SK-N-SH (cell line): Measurements from ENCODE around the gene SIN3A. TPM values are rescaled to one million over a fixed set of nuclear protein-coding genes. Genes with fewer than 3 reads are reported as not detected.

Source experiments
- CTCF ChIA-PET: fragments of 300-600, 350-600 bp; formaldehyde crosslinking; extraction: SDS; loops from one replicate; lab custom pipeline; 2021; lab: Yijun Ruan, JAX
- POLR2A ChIA-PET: fragments of 350-600 bp; sonication (Branson Sonifier 250); formaldehyde crosslinking; extraction: SDS; loops from one replicate; lab custom pipeline; 2020; ENCODE audit warnings: antibody characterized with exemption, inconsistent platforms; lab: Yijun Ruan, JAX
- DNase-seq: peaks from one replicate; pipeline ENCODE4 v3.0.0; 2012
- H2AFZ ChIP-seq: fragments of 200-600 bp; sonication (generic); 2 replicates; pipeline ENCODE4 v1.8.1; 2016; ENCODE audit warnings: antibody characterized with exemption, mild to moderate bottlenecking, low read depth
- H3F3A ChIP-seq: fragments of 200-600 bp; sonication (generic); replicated peaks from 2 replicates; pipeline ENCODE3; 2016; ENCODE audit warnings: antibody characterized with exemption, mild to moderate bottlenecking; ENCODE audit not compliant: insufficient read depth
- H3K27ac ChIP-seq, 2 experiments: fragments of 200-500 bp in 1 of 2; fragments of 200-600 bp in 1 of 2; sonication (Bioruptor generic) in 1 of 2; sonication (generic), shearing (Covaris generic) in 1 of 2; 2 replicates each; pipeline versions ENCODE4 v1.5.1 to v1.6.1; 2014 to 2016; ENCODE audit warnings: low read depth in 2 of 2, inconsistent platforms in 1 of 2, low read length in 1 of 2, mild to moderate bottlenecking in 1 of 2, mixed read lengths in 1 of 2
- H3K27me3 ChIP-seq: fragments of 200-600 bp; sonication (generic), shearing (Covaris generic); 2 replicates; pipeline ENCODE4 v1.6.1; 2016; ENCODE audit warnings: mixed run types; ENCODE audit not compliant: insufficient read depth
- H3K36me3 ChIP-seq, 2 experiments: fragments of 200-500 bp in 1 of 2; fragments of 200-600 bp in 1 of 2; sonication (Bioruptor generic) in 1 of 2; sonication (generic) in 1 of 2; replicated peaks in 1 of 2; 2 replicates each; pipeline versions ENCODE3 to v1.5.1; 2014 to 2016; ENCODE audit warnings: low read length in 1 of 2, mild to moderate bottlenecking in 1 of 2; ENCODE audit not compliant: insufficient read depth in 2 of 2, control insufficient read depth in 1 of 2
- H3K4me1 ChIP-seq, 2 experiments: fragments of 200-500 bp in 1 of 2; fragments of 200-600 bp in 1 of 2; sonication (Bioruptor generic) in 1 of 2; sonication (generic), shearing (Covaris generic) in 1 of 2; 2 replicates each; pipeline versions ENCODE4 v1.5.1 to v1.6.1; 2014 to 2016; ENCODE audit warnings: low read depth in 1 of 2, low read length in 1 of 2, mixed run types in 1 of 2; ENCODE audit not compliant: insufficient read depth in 2 of 2, control insufficient read depth in 1 of 2
- H3K4me2 ChIP-seq: fragments of 200-600 bp; sonication (generic), shearing (Covaris generic); 2 replicates; pipeline ENCODE4 v1.6.1; 2017; ENCODE audit warnings: mixed run types
- H3K4me3 ChIP-seq, 2 experiments: fragments of 200-500 bp in 1 of 2; fragments of 200-600 bp in 1 of 2; sonication (Bioruptor generic) in 1 of 2; sonication (generic), shearing (Covaris generic) in 1 of 2; 2 replicates each; pipeline versions ENCODE4 v1.5.1 to v1.8.1; 2014 to 2016; ENCODE audit warnings: low read depth in 2 of 2, inconsistent platforms in 1 of 2, low read length in 1 of 2, mild to moderate bottlenecking in 1 of 2, mixed read lengths in 1 of 2, moderate library complexity in 1 of 2
- H3K79me2 ChIP-seq: fragments of 200-600 bp; sonication (generic); 2 replicates; pipeline ENCODE4 v1.8.1; 2017; ENCODE audit warnings: mild to moderate bottlenecking; ENCODE audit not compliant: insufficient read depth
- H3K9ac ChIP-seq: fragments of 200-600 bp; sonication (generic); 2 replicates; pipeline ENCODE4 v1.6.1; 2017; ENCODE audit warnings: mixed run types
- H3K9me2 ChIP-seq: fragments of 200-600 bp; sonication (generic); 2 replicates; pipeline ENCODE4 v1.6.1; 2017; ENCODE audit warnings: mixed run types
- H3K9me3 ChIP-seq: fragments of 200-600 bp; sonication (generic); 2 replicates; pipeline ENCODE4 v1.6.1; 2017; ENCODE audit warnings: mixed run types, mild to moderate bottlenecking, moderate library complexity
- H4K20me1 ChIP-seq: fragments of 200-600 bp; sonication (generic); 2 replicates; pipeline ENCODE4 v1.6.1; 2017; ENCODE audit warnings: mild to moderate bottlenecking, mixed run types; ENCODE audit not compliant: insufficient read depth
- CHD2 ChIP-seq: fragments of 150-350 bp; IDR thresholded peaks from 2 replicates; pipeline ENCODE4 v1.6.1; 2018; ENCODE audit warnings: low read length; ENCODE audit not compliant: partially characterized antibody
- EP300 ChIP-seq, 2 experiments: IDR thresholded peaks; 2 replicates each; pipeline versions ENCODE4 v1.4.0 to v1.6.1; 2012; ENCODE audit warnings: borderline replicate concordance in 1 of 2, low read depth in 1 of 2, low read length in 1 of 2
- GABPA ChIP-seq: IDR thresholded peaks from 2 replicates; pipeline ENCODE4 v1.4.0; 2012; ENCODE audit warnings: low read depth, mild to moderate bottlenecking
- IRF3 ChIP-seq: fragments of 150-350 bp; IDR thresholded peaks from 2 replicates; pipeline ENCODE4 v1.6.1; 2016; ENCODE audit warnings: mild to moderate bottlenecking, low read depth, low read length
- JUND ChIP-seq: IDR thresholded peaks from 2 replicates; pipeline ENCODE4 v1.4.0; 2012
- MAX ChIP-seq: IDR thresholded peaks from 2 replicates; pipeline ENCODE4 v1.4.0; 2012; ENCODE audit warnings: low read depth
- NFIC ChIP-seq: IDR thresholded peaks from 2 replicates; pipeline ENCODE4 v1.4.0; 2012; ENCODE audit warnings: borderline replicate concordance
- POLR2AphosphoS5 ChIP-seq: IDR thresholded peaks from 2 replicates; pipeline ENCODE4 v1.6.1; 2012; ENCODE audit warnings: low read depth, low read length
- RCOR1 ChIP-seq: fragments of 150-350 bp; IDR thresholded peaks from 2 replicates; pipeline ENCODE4 v1.6.1; 2017; ENCODE audit warnings: antibody characterized with exemption, low read length
- TAF1 ChIP-seq: IDR thresholded peaks from 2 replicates; pipeline ENCODE4 v1.6.1; 2012; ENCODE audit warnings: low read depth, mild to moderate bottlenecking, low read length, moderate library complexity, borderline replicate concordance
- TCF12 ChIP-seq: IDR thresholded peaks from 2 replicates; pipeline ENCODE4 v1.4.0; 2012
- TEAD4 ChIP-seq: IDR thresholded peaks from 2 replicates; pipeline ENCODE4 v1.4.0; 2012; ENCODE audit warnings: mild to moderate bottlenecking, borderline replicate concordance; ENCODE audit not compliant: insufficient read depth
- WGBS: methylation state at CpG from one replicate; pipeline ENCODE4 v1.1.6; 2017; ENCODE audit warnings: low lambda C conversion rate; 5-methylcytosine and 5-hydroxymethylcytosine counted together
- polyA plus RNA-seq, 3 experiments: library from polyadenylated mRNA; depleted of rRNA; stranded (reverse); fragments of >200 nt; gene quantifications; 2 replicates each; pipeline ENCODE4 v1.2.3, GENCODE V29; 2012
- TF ChIP-seq, protein P1 (sequence below): fragments of 150-350 bp; IDR thresholded peaks from 2 replicates; pipeline ENCODE4 v1.6.1; 2017; ENCODE audit warnings: antibody characterized with exemption, low read length, low read depth, borderline replicate concordance
- TF ChIP-seq, protein P2 (sequence below): IDR thresholded peaks from 2 replicates; pipeline ENCODE4; 2012

SIN3A gene
- polyA plus RNA-seq, 1 of the 3 experiments (the other 2 are of a cell fraction) = 32.2 TPM

DNA sequence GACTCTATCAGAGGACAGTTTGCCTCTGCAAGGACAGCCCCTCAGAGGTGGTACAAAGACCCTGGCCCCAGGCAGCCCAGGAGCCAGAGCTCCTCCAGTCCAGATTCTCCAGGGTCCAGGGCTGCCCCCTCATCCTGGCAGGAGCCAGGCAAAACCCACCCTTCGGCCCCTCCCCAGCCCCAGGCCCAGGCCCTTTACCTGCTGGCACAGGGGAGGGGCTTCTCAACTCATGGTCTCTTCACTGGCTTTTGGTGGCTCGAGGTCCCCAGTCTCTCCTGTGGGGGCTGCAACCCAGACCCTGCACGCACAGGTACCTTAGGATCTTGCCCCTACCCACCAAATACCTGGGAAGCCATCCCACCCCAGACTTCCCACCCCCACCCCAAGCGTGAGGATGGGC lies 96.1 kb downstream of the SIN3A start:
- Histone ChIP-seq H3F3A (peaks cover 7% of the 10 kb centered on the region), H3K9me3 (no peaks in the 10 kb centered on the region), H3K4me1 (no peaks in the 10 kb centered on the region), H3K27me3 (no peaks in the 10 kb centered on the region), H3K9me2 (no peaks in the 10 kb centered on the region), H3K4me3 (no peak overlapping the region), H4K20me1 (no peaks in the 10 kb centered on the region), H3K9ac (no peak overlapping the region), H2AFZ (no peak overlapping the region), H3K36me3 (peaks cover 0 to 41% of the 10 kb centered on the region in 2 experiments), H3K27ac (no peak overlapping the region), H3K4me2 (no peak overlapping the region), H3K79me2 (no peaks in the 10 kb centered on the region)
- TF ChIP-seq TCF12 (no peak), JUND (no peak), TAF1 (no peak), CHD2 (no peak), IRF3 (no peak), GABPA (no peak), TEAD4 (no peak), MAX (no peak)
- TF ChIP-seq, protein P1, sequence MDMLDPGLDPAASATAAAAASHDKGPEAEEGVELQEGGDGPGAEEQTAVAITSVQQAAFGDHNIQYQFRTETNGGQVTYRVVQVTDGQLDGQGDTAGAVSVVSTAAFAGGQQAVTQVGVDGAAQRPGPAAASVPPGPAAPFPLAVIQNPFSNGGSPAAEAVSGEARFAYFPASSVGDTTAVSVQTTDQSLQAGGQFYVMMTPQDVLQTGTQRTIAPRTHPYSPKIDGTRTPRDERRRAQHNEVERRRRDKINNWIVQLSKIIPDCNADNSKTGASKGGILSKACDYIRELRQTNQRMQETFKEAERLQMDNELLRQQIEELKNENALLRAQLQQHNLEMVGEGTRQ = no peak
- 100% methylated on average over 1 of the region's 4 CpGs for WGBS
- POLR2A ChIA-PET = interaction anchor here (1.9 kb wide), 1 partner anchor 13 kb away, joined by 7 read pairs; the partner anchor contains the start of gene MAN2C1
- CTCF ChIA-PET = interaction anchor here (5.4 kb wide), 1 partner anchor 12 kb away, joined by 29 read pairs; the partner anchor contains the start of gene MAN2C1
- DNase-seq = no peak

DNA sequence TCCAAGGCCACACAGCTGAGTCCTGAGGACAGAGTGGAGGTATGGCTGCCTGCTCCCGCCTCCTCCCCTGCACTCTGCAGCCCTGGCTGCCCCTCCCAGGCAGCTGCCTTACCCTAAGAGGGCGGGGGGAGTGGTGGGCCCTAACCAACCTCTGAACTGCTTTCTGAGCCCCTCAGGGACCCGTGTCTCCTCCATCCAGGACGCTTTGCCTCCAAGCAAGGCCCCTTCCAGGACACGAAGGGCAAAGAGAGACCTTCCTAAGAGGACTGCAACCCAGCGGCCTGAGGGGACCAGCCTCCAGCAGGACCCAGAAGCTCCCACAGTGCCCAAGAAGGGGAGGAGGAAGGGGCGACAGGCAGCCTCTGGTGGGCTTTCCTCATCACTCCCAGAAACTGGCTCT lies 97.0 kb downstream of the SIN3A start:
- H2AFZ ChIP-seq = no peak overlapping the region
- TF ChIP-seq TCF12 (no peak), EP300 (IDR thresholded peaks at IDR 0.05; ENCODE audit: borderline replicate concordance in 1 of 2, low read depth in 1 of 2, low read length in 1 of 2) (no peak), RCOR1 (no peak), NFIC (no peak), POLR2AphosphoS5 (0 out of 2 replicates have a peak, but pooled peaks have one; percentile 13), MAX (no peak), TAF1 (no peak)
- TF ChIP-seq, protein P2, sequence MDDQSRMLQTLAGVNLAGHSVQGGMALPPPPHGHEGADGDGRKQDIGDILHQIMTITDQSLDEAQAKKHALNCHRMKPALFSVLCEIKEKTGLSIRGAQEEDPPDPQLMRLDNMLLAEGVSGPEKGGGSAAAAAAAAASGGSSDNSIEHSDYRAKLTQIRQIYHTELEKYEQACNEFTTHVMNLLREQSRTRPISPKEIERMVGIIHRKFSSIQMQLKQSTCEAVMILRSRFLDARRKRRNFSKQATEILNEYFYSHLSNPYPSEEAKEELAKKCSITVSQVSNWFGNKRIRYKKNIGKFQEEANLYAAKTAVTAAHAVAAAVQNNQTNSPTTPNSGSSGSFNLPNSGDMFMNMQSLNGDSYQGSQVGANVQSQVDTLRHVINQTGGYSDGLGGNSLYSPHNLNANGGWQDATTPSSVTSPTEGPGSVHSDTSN = no peak
- TF ChIP-seq, all 33 proteins: peak for 1
- DNase-seq = no peak
- H3K9me2 ChIP-seq = no peaks in the 10 kb centered on the region
- H3K27ac ChIP-seq = no peak overlapping the region
- 83% methylated on average over 5 of the region's 7 CpGs for WGBS
- CTCF ChIA-PET = interaction anchor here (5.4 kb wide), 1 partner anchor 13 kb away, joined by 29 read pairs; the partner anchor contains the start of gene MAN2C1
- no peak overlapping the region for H3K9ac ChIP-seq
- H3F3A ChIP-seq = peaks cover 7% of the 10 kb centered on the region
- POLR2A ChIA-PET = no interaction called here
- H4K20me1 ChIP-seq = no peaks in the 10 kb centered on the region
- no peaks in the 10 kb centered on the region for H3K4me1 ChIP-seq
- H3K4me3 ChIP-seq = no peak overlapping the region
- H3K79me2 ChIP-seq = no peaks in the 10 kb centered on the region
- no peak overlapping the region for H3K4me2 ChIP-seq
- H3K27me3 ChIP-seq = no peaks in the 10 kb centered on the region
- peaks cover 0 to 34% of the 10 kb centered on the region in 2 experiments for H3K36me3 ChIP-seq
- no peaks in the 10 kb centered on the region for H3K9me3 ChIP-seq
